Astrocyte of the cerebellum (primary cell): Measurements from ENCODE around the gene UPF3A.
"Not testable (repeated sequence)": the region's sequence is repeated elsewhere in the genome, so short reads cannot be mapped to it uniquely, and the experiment has no call there.

Experiments
- DNase-seq: peaks from one replicate; pipeline ENCODE4 v3.0.0-alpha.2; 2011; ENCODE audit warnings: low read depth
- H3K4me3 ChIP-seq: 2 replicates; pipeline ENCODE4 v1.5.1; 2011; ENCODE audit warnings: mild to moderate bottlenecking, low read depth, low read length, moderate library complexity
- in situ Hi-C: cut with HindIII; loops from 2 replicates; pipeline ENCODE4 v1.10.0; 2017; ENCODE audit warnings: low sequenced_read_pairs
- TF ChIP-seq, protein P1 (sequence below): IDR thresholded peaks from 2 replicates; pipeline ENCODE4 v1.5.1; 2012; ENCODE audit warnings: low read length, low read depth, moderate library complexity, mild to moderate bottlenecking; ENCODE audit errors: missing control alignments

UPF3A gene

DNA sequence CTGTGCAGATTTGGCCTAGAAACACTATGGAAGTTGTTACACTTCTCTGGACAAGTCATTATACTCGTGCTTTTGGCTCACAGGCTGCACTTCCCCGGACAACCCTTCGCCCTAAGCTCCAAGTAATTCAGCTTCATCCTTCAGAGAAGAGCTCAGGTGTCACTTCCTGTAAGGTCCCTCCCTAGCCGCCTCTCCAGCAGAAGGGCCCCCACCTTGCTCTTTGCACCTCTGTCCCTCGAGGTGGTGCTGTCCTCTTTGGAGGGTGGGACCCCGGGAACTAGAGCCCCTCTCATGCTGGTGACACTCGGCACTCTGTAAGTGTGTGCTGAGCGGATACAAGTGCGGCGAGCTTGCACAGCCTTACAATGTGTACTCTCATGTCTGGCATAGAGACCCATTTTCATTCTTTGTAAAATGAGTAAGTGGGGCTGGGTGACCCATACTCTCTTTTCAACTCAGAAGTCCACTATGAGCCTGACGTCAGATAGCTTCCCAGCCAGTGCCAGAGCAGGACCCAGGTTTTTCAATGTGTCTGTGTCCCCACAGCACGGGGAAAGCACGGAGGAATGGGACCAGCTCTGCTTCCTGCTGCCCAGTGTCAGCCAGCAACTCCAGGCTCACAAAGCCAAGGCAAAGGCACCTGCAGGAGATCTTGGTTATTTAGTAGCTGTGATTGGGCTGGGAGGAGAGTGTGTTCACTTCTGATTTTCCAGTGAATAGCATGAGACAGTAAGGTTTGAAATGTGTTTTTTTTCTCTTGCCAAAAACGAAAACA lies 59.8 kb downstream of the UPF3A start:
- in situ Hi-C loops: no loop called here
- DNase-seq: no peak
- H3K4me3 ChIP-seq: no peak overlapping the region
- TF ChIP-seq, protein P1, sequence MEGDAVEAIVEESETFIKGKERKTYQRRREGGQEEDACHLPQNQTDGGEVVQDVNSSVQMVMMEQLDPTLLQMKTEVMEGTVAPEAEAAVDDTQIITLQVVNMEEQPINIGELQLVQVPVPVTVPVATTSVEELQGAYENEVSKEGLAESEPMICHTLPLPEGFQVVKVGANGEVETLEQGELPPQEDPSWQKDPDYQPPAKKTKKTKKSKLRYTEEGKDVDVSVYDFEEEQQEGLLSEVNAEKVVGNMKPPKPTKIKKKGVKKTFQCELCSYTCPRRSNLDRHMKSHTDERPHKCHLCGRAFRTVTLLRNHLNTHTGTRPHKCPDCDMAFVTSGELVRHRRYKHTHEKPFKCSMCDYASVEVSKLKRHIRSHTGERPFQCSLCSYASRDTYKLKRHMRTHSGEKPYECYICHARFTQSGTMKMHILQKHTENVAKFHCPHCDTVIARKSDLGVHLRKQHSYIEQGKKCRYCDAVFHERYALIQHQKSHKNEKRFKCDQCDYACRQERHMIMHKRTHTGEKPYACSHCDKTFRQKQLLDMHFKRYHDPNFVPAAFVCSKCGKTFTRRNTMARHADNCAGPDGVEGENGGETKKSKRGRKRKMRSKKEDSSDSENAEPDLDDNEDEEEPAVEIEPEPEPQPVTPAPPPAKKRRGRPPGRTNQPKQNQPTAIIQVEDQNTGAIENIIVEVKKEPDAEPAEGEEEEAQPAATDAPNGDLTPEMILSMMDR: no peak

DNA sequence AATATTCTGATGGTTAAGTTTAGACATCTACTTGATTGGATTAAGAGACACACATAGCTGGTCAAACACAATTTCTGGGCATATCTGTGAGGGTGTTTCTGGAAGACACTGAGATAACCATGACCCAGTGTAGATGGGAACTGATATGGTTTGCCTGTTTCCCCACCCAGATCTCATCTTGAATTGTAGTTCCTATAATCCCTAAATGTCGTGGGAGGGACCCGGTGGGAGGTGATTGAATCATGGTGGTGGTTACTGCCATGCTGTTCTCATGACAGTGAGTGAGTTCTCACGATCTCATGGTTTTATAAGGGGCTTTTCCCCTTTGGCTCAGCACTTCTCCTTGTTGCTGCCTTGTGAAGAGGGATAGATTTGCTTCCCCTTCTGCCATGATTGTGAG lies 65.9 kb downstream of the UPF3A start:
- in situ Hi-C loops, H3K4me3 ChIP-seq, DNase-seq: not testable (repeated sequence)

DNA sequence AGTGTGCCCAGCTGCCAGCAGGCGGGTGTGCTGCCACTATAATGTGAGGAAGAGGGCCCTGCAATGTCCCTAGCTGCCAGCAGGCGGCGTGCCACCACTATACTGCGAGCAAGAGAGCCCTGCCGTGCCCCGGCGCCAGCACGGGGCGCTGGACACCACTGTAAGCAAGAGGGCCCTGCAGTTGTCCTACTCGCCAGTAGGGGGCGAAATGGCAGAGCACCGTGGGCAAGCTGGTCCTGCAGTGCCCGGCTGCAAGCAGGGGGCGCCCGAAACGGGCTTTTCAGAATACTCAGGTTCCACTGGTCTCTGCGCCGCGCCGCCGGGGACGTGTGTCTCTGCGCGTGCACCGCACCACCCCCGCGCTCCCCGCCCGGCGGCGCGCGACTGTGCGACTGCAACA lies 71.4 kb downstream of the UPF3A start:
- in situ Hi-C loops, DNase-seq, H3K4me3 ChIP-seq: not testable (repeated sequence)
- TF ChIP-seq, protein P1: peak; percentile 31

DNA sequence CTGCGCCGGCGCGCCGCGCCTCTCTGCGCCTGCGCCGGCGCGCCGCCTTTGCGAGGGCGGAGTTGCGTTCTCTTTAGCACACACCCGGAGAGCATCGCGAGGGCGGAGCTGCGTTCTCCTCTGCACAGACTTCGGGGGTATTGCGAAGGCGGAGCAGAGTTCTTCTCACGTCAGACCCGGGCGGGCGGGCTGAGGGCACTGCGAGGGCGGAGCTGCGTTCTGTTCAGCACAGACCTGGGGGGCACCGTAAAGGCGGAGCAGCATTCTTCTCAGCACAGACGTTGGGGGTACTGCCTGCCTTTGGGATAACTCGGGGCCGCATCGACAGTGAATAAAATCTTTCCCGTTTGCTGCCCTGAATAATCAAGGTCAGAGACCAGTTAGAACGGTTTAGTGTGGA lies 72.0 kb downstream of the UPF3A start:
- in situ Hi-C loops, DNase-seq, H3K4me3 ChIP-seq: not testable (repeated sequence)
